Transverse colon (tissue), 4 donors: ENCODE results near the gene FGD4.
"Not testable (repeated sequence)": the region's sequence is repeated elsewhere in the genome, so short reads cannot be mapped to it uniquely, and the experiment has no call there.

Experiments
- CTCF ChIP-seq, 5 experiments: fragments of 200-600 bp in 3 of 5; fragments of 450-650 bp in 2 of 5; sonication (generic) in 3 of 5; IDR thresholded peaks; 1 replicate in 2 of 5; 2 replicates in 3 of 5; pipeline ENCODE4 v1.5.1; 2016 to 2017; ENCODE audit warnings: antibody characterized with exemption in 5 of 5, inconsistent platforms in 3 of 5, mild to moderate bottlenecking in 2 of 5, moderate library complexity in 1 of 5
- EP300 ChIP-seq: sonication (generic); formaldehyde crosslinking; IDR thresholded peaks from one replicate; pipeline ENCODE4 v1.6.1; 2017; ENCODE audit warnings: antibody characterized with exemption, low read depth
- POLR2A ChIP-seq: fragments of 450-650 bp; IDR thresholded peaks from one replicate; pipeline ENCODE4 v1.6.1; 2016; ENCODE audit warnings: antibody characterized with exemption, mild to moderate bottlenecking, moderate library complexity
- POLR2AphosphoS5 ChIP-seq, 3 donors: sonication (generic); formaldehyde crosslinking; IDR thresholded peaks; one replicate each; pipeline ENCODE4 v1.6.1; 2016; ENCODE audit warnings: antibody characterized with exemption in 3 of 3

GRCh38 chr12:32562413-32562812, 163.1 kb downstream of the FGD4 start:
- TF ChIP-seq POLR2A; CTCF (IDR thresholded peaks at IDR 0.05); POLR2AphosphoS5 (IDR thresholded peaks at IDR 0.05); EP300: not testable (repeated sequence)
